ENCODE results near the gene ME3.

DNA sequence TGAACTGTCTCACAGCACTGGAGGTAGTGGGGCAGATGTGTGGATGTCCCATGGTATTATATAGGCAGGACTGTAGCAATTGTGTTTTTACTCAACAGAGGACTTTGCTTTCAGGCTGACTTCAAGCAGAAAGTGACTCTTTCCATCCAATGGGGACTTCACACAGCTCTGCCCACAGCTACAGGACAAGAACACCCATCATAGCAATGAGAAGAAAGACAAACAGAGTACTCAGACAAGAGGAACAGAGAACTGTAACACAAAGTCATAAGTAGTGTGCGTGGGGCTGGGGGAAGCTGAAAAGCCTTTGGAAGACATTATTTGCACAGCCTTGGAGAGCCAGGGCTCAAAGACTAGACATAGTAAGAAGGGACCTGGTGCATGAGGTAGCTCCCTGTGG lies 227.4 kb downstream of the ME3 start:
- TF ChIP-seq EMX1 (CRISPR knock-in tag; IDR thresholded peaks at IDR 0.05): no peak
- TF ChIP-seq ATF1 (CRISPR knock-in tag; IDR thresholded peaks at IDR 0.05): no peak
- TF ChIP-seq NR1H2 (CRISPR knock-in tag; IDR thresholded peaks at IDR 0.05): no peak
- TF ChIP-seq, protein P1, sequence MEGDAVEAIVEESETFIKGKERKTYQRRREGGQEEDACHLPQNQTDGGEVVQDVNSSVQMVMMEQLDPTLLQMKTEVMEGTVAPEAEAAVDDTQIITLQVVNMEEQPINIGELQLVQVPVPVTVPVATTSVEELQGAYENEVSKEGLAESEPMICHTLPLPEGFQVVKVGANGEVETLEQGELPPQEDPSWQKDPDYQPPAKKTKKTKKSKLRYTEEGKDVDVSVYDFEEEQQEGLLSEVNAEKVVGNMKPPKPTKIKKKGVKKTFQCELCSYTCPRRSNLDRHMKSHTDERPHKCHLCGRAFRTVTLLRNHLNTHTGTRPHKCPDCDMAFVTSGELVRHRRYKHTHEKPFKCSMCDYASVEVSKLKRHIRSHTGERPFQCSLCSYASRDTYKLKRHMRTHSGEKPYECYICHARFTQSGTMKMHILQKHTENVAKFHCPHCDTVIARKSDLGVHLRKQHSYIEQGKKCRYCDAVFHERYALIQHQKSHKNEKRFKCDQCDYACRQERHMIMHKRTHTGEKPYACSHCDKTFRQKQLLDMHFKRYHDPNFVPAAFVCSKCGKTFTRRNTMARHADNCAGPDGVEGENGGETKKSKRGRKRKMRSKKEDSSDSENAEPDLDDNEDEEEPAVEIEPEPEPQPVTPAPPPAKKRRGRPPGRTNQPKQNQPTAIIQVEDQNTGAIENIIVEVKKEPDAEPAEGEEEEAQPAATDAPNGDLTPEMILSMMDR (IDR thresholded peaks at IDR 0.05): no peak
- no peak for TF ChIP-seq ERG (CRISPR knock-in tag; IDR thresholded peaks at IDR 0.05)
- no peak for TF ChIP-seq TEAD1 (CRISPR knock-in tag; IDR thresholded peaks at IDR 0.05)
- TF ChIP-seq, protein P2, sequence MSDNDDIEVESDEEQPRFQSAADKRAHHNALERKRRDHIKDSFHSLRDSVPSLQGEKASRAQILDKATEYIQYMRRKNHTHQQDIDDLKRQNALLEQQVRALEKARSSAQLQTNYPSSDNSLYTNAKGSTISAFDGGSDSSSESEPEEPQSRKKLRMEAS (CRISPR knock-in tag; IDR thresholded peaks at IDR 0.05): no peak
- TF ChIP-seq, protein P3, sequence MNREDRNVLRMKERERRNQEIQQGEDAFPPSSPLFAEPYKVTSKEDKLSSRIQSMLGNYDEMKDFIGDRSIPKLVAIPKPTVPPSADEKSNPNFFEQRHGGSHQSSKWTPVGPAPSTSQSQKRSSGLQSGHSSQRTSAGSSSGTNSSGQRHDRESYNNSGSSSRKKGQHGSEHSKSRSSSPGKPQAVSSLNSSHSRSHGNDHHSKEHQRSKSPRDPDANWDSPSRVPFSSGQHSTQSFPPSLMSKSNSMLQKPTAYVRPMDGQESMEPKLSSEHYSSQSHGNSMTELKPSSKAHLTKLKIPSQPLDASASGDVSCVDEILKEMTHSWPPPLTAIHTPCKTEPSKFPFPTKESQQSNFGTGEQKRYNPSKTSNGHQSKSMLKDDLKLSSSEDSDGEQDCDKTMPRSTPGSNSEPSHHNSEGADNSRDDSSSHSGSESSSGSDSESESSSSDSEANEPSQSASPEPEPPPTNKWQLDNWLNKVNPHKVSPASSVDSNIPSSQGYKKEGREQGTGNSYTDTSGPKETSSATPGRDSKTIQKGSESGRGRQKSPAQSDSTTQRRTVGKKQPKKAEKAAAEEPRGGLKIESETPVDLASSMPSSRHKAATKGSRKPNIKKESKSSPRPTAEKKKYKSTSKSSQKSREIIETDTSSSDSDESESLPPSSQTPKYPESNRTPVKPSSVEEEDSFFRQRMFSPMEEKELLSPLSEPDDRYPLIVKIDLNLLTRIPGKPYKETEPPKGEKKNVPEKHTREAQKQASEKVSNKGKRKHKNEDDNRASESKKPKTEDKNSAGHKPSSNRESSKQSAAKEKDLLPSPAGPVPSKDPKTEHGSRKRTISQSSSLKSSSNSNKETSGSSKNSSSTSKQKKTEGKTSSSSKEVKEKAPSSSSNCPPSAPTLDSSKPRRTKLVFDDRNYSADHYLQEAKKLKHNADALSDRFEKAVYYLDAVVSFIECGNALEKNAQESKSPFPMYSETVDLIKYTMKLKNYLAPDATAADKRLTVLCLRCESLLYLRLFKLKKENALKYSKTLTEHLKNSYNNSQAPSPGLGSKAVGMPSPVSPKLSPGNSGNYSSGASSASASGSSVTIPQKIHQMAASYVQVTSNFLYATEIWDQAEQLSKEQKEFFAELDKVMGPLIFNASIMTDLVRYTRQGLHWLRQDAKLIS (CRISPR knock-in tag; IDR thresholded peaks at IDR 0.05; ENCODE audit: borderline replicate concordance): no peak
